C4-2B (cell line): Measurements from ENCODE around the gene OR52E8.

Experiments
- H3K27ac ChIP-seq: fragments of 450-650 bp; 2 replicates; pipeline ENCODE4 v1.5.1; 2017
- ZFX ChIP-seq: fragments of 450-650 bp; IDR thresholded peaks from 2 replicates; pipeline ENCODE4 v1.6.1; 2017
- TF ChIP-seq, protein P1 (sequence below): fragments of 450-650 bp; conservative IDR thresholded peaks from 2 replicates; pipeline ENCODE4 v1.5.1; 2017; ENCODE audit warnings: mild to moderate bottlenecking

Gene OR52E8

DNA sequence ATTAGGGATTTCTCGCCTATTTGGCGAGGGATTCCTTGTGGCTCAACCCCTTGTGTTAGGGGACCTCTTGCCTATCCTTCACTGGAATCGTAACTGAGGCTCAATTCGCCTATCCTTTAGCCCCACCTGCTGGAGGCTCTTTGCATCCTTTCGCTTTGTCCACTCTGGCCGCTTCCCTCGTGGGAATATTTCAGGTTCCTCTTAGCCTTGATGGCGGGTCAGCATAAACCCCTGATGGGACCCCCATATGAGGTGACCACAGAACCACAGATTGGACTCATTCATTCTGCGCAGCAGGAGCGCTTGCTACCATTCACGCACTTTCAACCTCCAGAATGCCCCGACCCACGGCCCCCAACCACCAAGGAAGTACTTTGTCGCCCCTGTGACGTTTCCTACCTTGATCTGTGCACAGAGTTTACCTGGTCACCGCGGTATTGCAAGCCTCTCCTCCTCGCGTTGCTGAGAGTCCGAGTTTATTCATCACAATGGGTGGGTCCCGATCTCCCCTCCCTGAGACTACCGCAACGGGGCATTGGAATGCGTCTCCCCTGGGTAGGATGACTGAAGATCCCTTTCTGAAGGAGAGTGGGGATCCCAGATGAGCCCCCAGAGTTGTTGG lies 48.9 kb downstream of the OR52E8 start, which contains the start of gene OR52N2:
OR52N2 (plus strand) TSS at position 425 of the 622 bp plus-strand sequence. CDS start 11,412 bp downstream, outside the sequence.
- TF ChIP-seq, protein P1, sequence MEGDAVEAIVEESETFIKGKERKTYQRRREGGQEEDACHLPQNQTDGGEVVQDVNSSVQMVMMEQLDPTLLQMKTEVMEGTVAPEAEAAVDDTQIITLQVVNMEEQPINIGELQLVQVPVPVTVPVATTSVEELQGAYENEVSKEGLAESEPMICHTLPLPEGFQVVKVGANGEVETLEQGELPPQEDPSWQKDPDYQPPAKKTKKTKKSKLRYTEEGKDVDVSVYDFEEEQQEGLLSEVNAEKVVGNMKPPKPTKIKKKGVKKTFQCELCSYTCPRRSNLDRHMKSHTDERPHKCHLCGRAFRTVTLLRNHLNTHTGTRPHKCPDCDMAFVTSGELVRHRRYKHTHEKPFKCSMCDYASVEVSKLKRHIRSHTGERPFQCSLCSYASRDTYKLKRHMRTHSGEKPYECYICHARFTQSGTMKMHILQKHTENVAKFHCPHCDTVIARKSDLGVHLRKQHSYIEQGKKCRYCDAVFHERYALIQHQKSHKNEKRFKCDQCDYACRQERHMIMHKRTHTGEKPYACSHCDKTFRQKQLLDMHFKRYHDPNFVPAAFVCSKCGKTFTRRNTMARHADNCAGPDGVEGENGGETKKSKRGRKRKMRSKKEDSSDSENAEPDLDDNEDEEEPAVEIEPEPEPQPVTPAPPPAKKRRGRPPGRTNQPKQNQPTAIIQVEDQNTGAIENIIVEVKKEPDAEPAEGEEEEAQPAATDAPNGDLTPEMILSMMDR: peak; percentile 87
- no peak for TF ChIP-seq ZFX

DNA sequence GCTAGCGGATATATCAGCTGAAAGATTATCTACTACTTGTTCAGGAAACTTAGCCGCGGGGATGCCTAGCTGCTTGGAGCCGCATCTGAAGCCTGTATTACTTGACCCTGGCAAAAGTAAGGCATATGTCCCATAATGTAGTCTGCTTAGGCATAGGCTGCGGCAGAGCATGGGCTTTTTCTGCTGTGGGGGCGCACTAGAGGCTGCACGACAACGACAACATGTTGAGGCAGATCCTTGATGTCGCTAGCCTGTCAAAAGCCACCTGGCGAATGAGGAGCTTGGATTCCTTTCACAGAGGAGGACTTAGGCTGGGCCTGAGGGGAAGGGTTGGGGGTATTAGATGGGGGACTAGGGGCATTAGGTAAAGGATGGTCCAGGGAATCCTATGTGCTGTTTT lies 49.9 kb downstream of the OR52E8 start:
- no peak for TF ChIP-seq ZFX
- no peak overlapping the region for H3K27ac ChIP-seq

More for the DNA sequence above, 48.9 kb downstream of the OR52E8 start, which contains the start of gene OR52N2:
- H3K27ac ChIP-seq: no peak within 1 kb of the TSS
